ENCODE results near the gene FKBP11. TPM values are rescaled to one million over a fixed set of nuclear protein-coding genes. Genes with fewer than 3 reads are reported as not detected.
A peak's percentile ranks its signal among the peaks of the same experiment; 100 is the strongest.

The FKBP11 gene
- total and polyA plus RNA-seq, 2 of the 8 experiments (the other 6 are each of a cell fraction or from before 2014, with no cell fraction given): 45.7 to 65.1 TPM

- no peak for TF ChIP-seq CHD7 (IDR thresholded peaks at IDR 0.05; ENCODE audit: insufficient replicate concordance, low read length)
- TF ChIP-seq USF2 (IDR thresholded peaks at IDR 0.05; ENCODE audit: low read length): no peak
- 0 out of 2 replicates have a peak, but pooled peaks have one; percentile 21 for TF ChIP-seq GTF2F1 (IDR thresholded peaks at IDR 0.05; ENCODE audit: borderline replicate concordance, low read depth, low read length)
- peak; percentile 63; the same call in 1 of the 2 replicates for TF ChIP-seq PHF8 (conservative IDR thresholded peaks at IDR 0.05; ENCODE audit: low read depth, low read length)
Observed at GRCh38 chr12:48925304-48926011, at the start of gene FKBP11 (continued).

Data from H1 (cell line).